NCI-H2171 treated with DMSO at 0.1 percent for 48 hours (cell line): Measurements from ENCODE around the gene KBTBD2.
A peak's percentile ranks its signal among the peaks of the same experiment; 100 is the strongest.
"Not testable (repeated sequence)": the region's sequence is repeated elsewhere in the genome, so short reads cannot be mapped to it uniquely, and the experiment has no call there.

ENCODE experiments used
- DNase-seq: peaks from one replicate; lab custom pipeline; 2025; lab: John Stamatoyannopoulos, UW

KBTBD2 gene

GRCh38 chr7:32891043-32891799 lies at the start of gene KBTBD2:
TSS of gene KBTBD2 (minus strand) at chr7:32891760. CDS start at chr7:32879604, 12,156 bp downstream.
- peak; percentile 81 for DNase-seq

- no peak for DNase-seq
Observed at GRCh38 chr7:32941181-32941580, 49.6 kb upstream of the KBTBD2 start.

GRCh38 chr7:32937344-32938174 lies 46.0 kb upstream of the KBTBD2 start:
- peak; percentile 32 for DNase-seq

- DNase-seq, result no peak
Observed at GRCh38 chr7:32936689-32937088, 45.1 kb upstream of the KBTBD2 start.

GRCh38 chr7:32935558-32935957 lies 44.0 kb upstream of the KBTBD2 start:
- DNase-seq, result no peak

GRCh38 chr7:32930378-32930777 lies 38.8 kb upstream of the KBTBD2 start:
- DNase-seq, result peak; percentile 59

- no peak for DNase-seq
Observed at GRCh38 chr7:32929430-32930143, 38.0 kb upstream of the KBTBD2 start.

- DNase-seq, result no peak
Observed at GRCh38 chr7:32928785-32929298, 37.3 kb upstream of the KBTBD2 start.

GRCh38 chr7:32921896-32922295 lies 30.3 kb upstream of the KBTBD2 start:
- DNase-seq, result no peak

GRCh38 chr7:32916994-32917393 lies 25.4 kb upstream of the KBTBD2 start:
- not testable (repeated sequence) for DNase-seq

- DNase-seq, result peak; percentile 47
Observed at GRCh38 chr7:32916006-32916405, 24.4 kb upstream of the KBTBD2 start.

- DNase-seq, result no peak
Observed at GRCh38 chr7:32915041-32915536, 23.5 kb upstream of the KBTBD2 start.

- DNase-seq, result no peak
Observed at GRCh38 chr7:32914184-32914583, 22.6 kb upstream of the KBTBD2 start.

- no peak for DNase-seq
Observed at GRCh38 chr7:32910195-32910594, 18.6 kb upstream of the KBTBD2 start.

- peak; percentile 15 for DNase-seq
Observed at GRCh38 chr7:32905175-32905662, 13.7 kb upstream of the KBTBD2 start.

GRCh38 chr7:32901629-32902028 lies 10.1 kb upstream of the KBTBD2 start:
- no peak for DNase-seq

- no peak for DNase-seq
Observed at GRCh38 chr7:32900433-32900995, 9.0 kb upstream of the KBTBD2 start.

- DNase-seq, result not testable (repeated sequence)
Observed at GRCh38 chr7:32897376-32897775, 5.8 kb upstream of the KBTBD2 start.

- no peak for DNase-seq
Observed at GRCh38 chr7:32896564-32897347, 5.2 kb upstream of the KBTBD2 start.

GRCh38 chr7:32894171-32894570 lies 2.6 kb upstream of the KBTBD2 start:
- no peak for DNase-seq

GRCh38 chr7:32893722-32894121 lies 2.2 kb upstream of the KBTBD2 start:
- no peak for DNase-seq
